K562 (cell line): Measurements from ENCODE around the gene NAA80.

Experiments
- ELF1 ChIP-seq: fragments of 200-800 bp; sonication (Bioruptor generic); IDR thresholded peaks from 2 replicates; pipeline ENCODE4 v1.6.1; 2016; ENCODE audit warnings: missing genetic modification characterization, missing compliant biosample characterization
- GTF2F1 ChIP-seq: IDR thresholded peaks from 2 replicates; pipeline ENCODE4 v1.6.1; 2011; ENCODE audit warnings: low read depth, low read length, improper control_type of control experiment
- JUND ChIP-seq, 2 experiments: IDR thresholded peaks; 2 replicates in 1 of 2; 3 replicates in 1 of 2; pipeline ENCODE4 v1.6.1; 2011; ENCODE audit warnings: borderline replicate concordance in 2 of 2, low read depth in 2 of 2, low read length in 2 of 2, improper control_type of control experiment in 1 of 2, missing biosample characterization in 1 of 2, missing genetic modification characterization in 1 of 2, missing genetic modification reagents in 1 of 2
- MTF1 ChIP-seq: fragments of 250-450 bp; sonication (Bioruptor Pico); IDR thresholded peaks from 2 replicates; pipeline ENCODE4 v1.9.0; 2021; ENCODE audit warnings: moderate library complexity, mild to moderate bottlenecking, inconsistent platforms, borderline replicate concordance
- ZNF583 ChIP-seq: fragments of 250-450 bp; sonication (Bioruptor Pico); IDR thresholded peaks from 2 replicates; pipeline ENCODE4 v1.4.0; 2020
- TF ChIP-seq, protein P1 (sequence below): sonication (generic); formaldehyde crosslinking; IDR thresholded peaks from 2 replicates; pipeline ENCODE4 v1.8.1; 2022; ENCODE audit warnings: missing genetic modification reagents

DNA sequence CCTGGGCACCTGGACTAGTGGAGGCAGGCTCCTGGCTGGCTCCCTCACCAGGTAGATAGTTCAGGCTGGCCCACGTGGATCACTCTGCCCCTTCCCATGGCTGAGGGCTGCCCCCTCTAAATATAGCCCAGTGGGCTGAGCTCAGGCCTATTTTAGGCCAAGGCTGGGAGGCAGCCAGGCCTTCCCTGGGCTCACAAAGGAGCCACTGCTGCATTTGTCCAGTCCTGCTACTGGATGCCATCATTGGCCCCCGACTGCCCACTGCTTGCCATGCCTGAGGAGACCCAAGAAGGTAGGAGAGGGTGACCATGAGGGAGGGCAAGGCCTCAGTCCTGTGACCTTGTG is 20.4 kb downstream of the NAA80 start, which contains the start of gene LSMEM2:
- no peak for TF ChIP-seq GTF2F1
- TF ChIP-seq, protein P1, sequence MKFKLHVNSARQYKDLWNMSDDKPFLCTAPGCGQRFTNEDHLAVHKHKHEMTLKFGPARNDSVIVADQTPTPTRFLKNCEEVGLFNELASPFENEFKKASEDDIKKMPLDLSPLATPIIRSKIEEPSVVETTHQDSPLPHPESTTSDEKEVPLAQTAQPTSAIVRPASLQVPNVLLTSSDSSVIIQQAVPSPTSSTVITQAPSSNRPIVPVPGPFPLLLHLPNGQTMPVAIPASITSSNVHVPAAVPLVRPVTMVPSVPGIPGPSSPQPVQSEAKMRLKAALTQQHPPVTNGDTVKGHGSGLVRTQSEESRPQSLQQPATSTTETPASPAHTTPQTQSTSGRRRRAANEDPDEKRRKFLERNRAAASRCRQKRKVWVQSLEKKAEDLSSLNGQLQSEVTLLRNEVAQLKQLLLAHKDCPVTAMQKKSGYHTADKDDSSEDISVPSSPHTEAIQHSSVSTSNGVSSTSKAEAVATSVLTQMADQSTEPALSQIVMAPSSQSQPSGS (CRISPR knock-in tag): no peak
- no peak for TF ChIP-seq ELF1
- TF ChIP-seq JUND (IDR thresholded peaks at IDR 0.05; ENCODE audit: borderline replicate concordance, low read depth, low read length): no peak
- no peak for TF ChIP-seq JUND (tag; IDR thresholded peaks at IDR 0.05; ENCODE audit: borderline replicate concordance, low read depth, low read length)
- no peak for TF ChIP-seq MTF1 (CRISPR knock-in tag)
- no peak for TF ChIP-seq ZNF583
